ENCODE results near the gene BZW2.

DNA sequence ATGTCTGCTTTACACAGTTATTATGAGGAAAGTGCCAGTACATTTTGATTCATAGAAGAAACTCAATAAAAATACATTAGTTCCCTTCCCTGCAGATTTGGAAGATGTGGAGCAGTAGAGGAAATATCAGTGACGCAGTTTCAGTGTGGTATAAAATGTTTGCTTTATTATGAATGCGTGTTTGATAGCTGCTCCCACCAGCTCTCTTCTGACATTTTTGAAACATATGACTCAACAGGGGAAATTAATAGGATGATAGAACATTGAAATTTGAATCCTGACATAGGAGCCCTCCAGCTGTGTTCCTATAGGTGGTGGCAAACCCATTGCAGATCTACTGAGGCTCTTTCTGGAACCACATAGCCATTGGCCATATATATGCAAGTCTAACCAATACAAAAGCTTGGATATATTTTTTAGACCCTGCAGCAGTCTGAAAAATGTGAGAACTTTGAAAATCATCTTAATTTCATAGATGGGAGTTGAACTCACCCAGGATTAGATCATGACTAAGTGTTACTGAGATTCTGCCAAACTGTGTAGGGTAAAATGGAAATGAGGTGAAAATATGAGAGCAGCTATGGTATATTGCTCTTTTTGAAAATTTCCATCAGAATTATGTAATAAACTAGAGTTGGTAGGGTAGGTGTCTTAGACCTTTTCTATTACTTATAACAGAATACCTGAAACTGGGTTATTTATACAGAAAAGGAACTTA lies 47.8 kb downstream of the BZW2 start:
- TF ChIP-seq ZNF589 (CRISPR knock-in tag; conservative IDR thresholded peaks at IDR 0.05): no peak
- no peak for TF ChIP-seq HHEX (CRISPR knock-in tag; IDR thresholded peaks at IDR 0.05)
- no peak for TF ChIP-seq KAT2B (IDR thresholded peaks at IDR 0.05; ENCODE audit: borderline replicate concordance, low read depth, low read length)
- no peak for TF ChIP-seq FOSL2 (CRISPR knock-in tag; IDR thresholded peaks at IDR 0.05)
- TF ChIP-seq, protein P1, sequence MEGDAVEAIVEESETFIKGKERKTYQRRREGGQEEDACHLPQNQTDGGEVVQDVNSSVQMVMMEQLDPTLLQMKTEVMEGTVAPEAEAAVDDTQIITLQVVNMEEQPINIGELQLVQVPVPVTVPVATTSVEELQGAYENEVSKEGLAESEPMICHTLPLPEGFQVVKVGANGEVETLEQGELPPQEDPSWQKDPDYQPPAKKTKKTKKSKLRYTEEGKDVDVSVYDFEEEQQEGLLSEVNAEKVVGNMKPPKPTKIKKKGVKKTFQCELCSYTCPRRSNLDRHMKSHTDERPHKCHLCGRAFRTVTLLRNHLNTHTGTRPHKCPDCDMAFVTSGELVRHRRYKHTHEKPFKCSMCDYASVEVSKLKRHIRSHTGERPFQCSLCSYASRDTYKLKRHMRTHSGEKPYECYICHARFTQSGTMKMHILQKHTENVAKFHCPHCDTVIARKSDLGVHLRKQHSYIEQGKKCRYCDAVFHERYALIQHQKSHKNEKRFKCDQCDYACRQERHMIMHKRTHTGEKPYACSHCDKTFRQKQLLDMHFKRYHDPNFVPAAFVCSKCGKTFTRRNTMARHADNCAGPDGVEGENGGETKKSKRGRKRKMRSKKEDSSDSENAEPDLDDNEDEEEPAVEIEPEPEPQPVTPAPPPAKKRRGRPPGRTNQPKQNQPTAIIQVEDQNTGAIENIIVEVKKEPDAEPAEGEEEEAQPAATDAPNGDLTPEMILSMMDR (CRISPR knock-in tag; IDR thresholded peaks at IDR 0.05): no peak
- no peak for TF ChIP-seq PHF20 (CRISPR knock-in tag; IDR thresholded peaks at IDR 0.05)
- no peak for TF ChIP-seq POLR2AphosphoS5 (IDR thresholded peaks at IDR 0.05; ENCODE audit: low read depth, low read length)
- TF ChIP-seq SMC3 (IDR thresholded peaks at IDR 0.05; ENCODE audit: low read length): no peak
